GM19372 (cell line): Measurements from ENCODE around the gene HAND1.
A peak's percentile ranks its signal among the peaks of the same experiment; 100 is the strongest.

Experiments
- ATAC-seq: cut with Tn5 transposase; IDR thresholded peaks from one replicate; pipeline ENCODE4 v1.9.1; 2021; ENCODE audit warnings: mild to moderate bottlenecking, low read depth, moderate library complexity; ENCODE audit not compliant: unreplicated experiment

Gene HAND1

GRCh38 chr5:154506049-154506715 lies 28.2 kb upstream of the HAND1 start:
- no peak for ATAC-seq

GRCh38 chr5:154505567-154505966 lies 27.5 kb upstream of the HAND1 start:
- ATAC-seq, result no peak

GRCh38 chr5:154503698-154504039 lies 25.6 kb upstream of the HAND1 start:
- ATAC-seq, result no peak

GRCh38 chr5:154502180-154502579 lies 24.2 kb upstream of the HAND1 start:
- no peak for ATAC-seq

GRCh38 chr5:154501566-154501965 lies 23.5 kb upstream of the HAND1 start:
- ATAC-seq, result no peak

GRCh38 chr5:154498994-154499393 lies 21.0 kb upstream of the HAND1 start:
- no peak for ATAC-seq

- no peak for ATAC-seq
These were observed 20.6 kb upstream of the HAND1 start for GRCh38 chr5:154498591-154498990.

GRCh38 chr5:154494036-154494435 lies 16.0 kb upstream of the HAND1 start:
- ATAC-seq, result no peak

- no peak for ATAC-seq
These were observed 15.2 kb upstream of the HAND1 start for GRCh38 chr5:154493274-154493673.

- ATAC-seq, result no peak
These were observed 13.9 kb upstream of the HAND1 start for GRCh38 chr5:154491941-154492340.

- ATAC-seq, result peak; percentile 98
These were observed 9.5 kb upstream of the HAND1 start for GRCh38 chr5:154487541-154487940.

- no peak for ATAC-seq
These were observed 8.4 kb upstream of the HAND1 start for GRCh38 chr5:154486427-154486866.

GRCh38 chr5:154485850-154486426 lies 7.9 kb upstream of the HAND1 start:
- no peak for ATAC-seq

GRCh38 chr5:154485096-154485491 lies 7.1 kb upstream of the HAND1 start:
- ATAC-seq, result no peak

GRCh38 chr5:154484393-154485095 lies 6.5 kb upstream of the HAND1 start:
- ATAC-seq, result no peak

GRCh38 chr5:154483654-154484392 lies 5.8 kb upstream of the HAND1 start:
- ATAC-seq, result no peak

- no peak for ATAC-seq
These were observed 4.8 kb upstream of the HAND1 start for GRCh38 chr5:154482528-154483449.

GRCh38 chr5:154481584-154482381 lies 3.8 kb upstream of the HAND1 start:
- no peak for ATAC-seq

- no peak for ATAC-seq
These were observed 2.8 kb upstream of the HAND1 start for GRCh38 chr5:154480847-154481246.
